Effector memory CD8-positive, alpha-beta T cell (primary cell): ENCODE results near the gene DVL1.

ENCODE experiments used
- ATAC-seq: fragments of 150-1000 bp; cut with Tn5 transposase; replicated peaks from 2 replicates; pipeline ENCODE4 v1.10.0; 2021; ENCODE audit warnings: mild to moderate bottlenecking, moderate library complexity
- DNase-seq, 3 experiments: peaks; one replicate each; pipeline ENCODE4 v3.0.0; 2021
- H3K27ac Mint-ChIP-seq, 2 donors: one replicate each; pipeline ENCODE4 v1.8.0; 2022; ENCODE audit warnings: mild to moderate bottlenecking in 2 of 2, mixed read lengths in 2 of 2, moderate library complexity in 2 of 2
- H3K27me3 Mint-ChIP-seq, 2 donors: one replicate each; pipeline ENCODE4 v1.8.0; 2022; ENCODE audit warnings: mixed read lengths in 2 of 2
- H3K36me3 Mint-ChIP-seq: one replicate; pipeline ENCODE4 v1.8.0; 2022; ENCODE audit warnings: mild to moderate bottlenecking, moderate library complexity, mixed read lengths; ENCODE audit not compliant: insufficient read depth
- H3K4me1 Mint-ChIP-seq, 2 donors: one replicate each; pipeline ENCODE4 v1.8.0; 2022; ENCODE audit warnings: low read depth in 2 of 2, mixed read lengths in 2 of 2
- H3K4me3 Mint-ChIP-seq, 2 donors: one replicate each; pipeline ENCODE4 v1.8.0; 2022; ENCODE audit warnings: mild to moderate bottlenecking in 2 of 2, mixed read lengths in 2 of 2, moderate library complexity in 2 of 2
- H3K9me3 Mint-ChIP-seq, 2 donors: one replicate each; pipeline ENCODE4 v1.8.0; 2022; ENCODE audit warnings: mixed read lengths in 2 of 2

Gene DVL1

GRCh38 chr1:1381294-1381693, 32.1 kb upstream of the DVL1 start:
- Mint-ChIP-seq H3K4me3 (no peak overlapping the region), H3K27me3 (no peaks in the 10 kb centered on the region), H3K9me3 (no peaks in the 10 kb centered on the region), H3K4me1 (no peaks in the 10 kb centered on the region), H3K36me3 (peaks cover 8% of the 10 kb centered on the region), H3K27ac (no peak overlapping the region)
- ATAC-seq (no peak), DNase-seq (no peak)

DNA sequence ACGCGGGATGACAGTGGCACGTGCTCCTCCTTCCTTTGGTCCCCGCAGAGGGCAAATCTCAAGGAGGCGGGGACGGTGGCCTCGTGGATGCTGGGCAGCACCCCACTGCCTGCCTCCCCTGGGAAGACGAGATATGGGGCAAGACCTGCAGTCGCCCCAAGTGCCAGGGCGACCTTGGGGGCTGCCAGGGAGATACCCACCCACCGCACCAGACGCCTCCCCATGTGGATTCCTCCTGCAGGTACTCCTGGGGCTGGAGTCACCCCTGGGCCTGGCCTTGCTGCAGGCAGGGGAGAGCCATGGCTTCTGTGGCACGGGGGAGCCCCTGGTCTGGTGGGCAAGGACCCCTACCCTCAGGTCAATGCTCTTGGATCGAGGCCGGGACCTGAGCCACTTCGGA, 31.6 kb upstream of the DVL1 start:
- Mint-ChIP-seq H3K4me1 (no peaks in the 10 kb centered on the region), H3K27ac (no peak overlapping the region), H3K27me3 (no peaks in the 10 kb centered on the region), H3K36me3 (peaks cover 4% of the 10 kb centered on the region), H3K9me3 (no peaks in the 10 kb centered on the region), H3K4me3 (no peak overlapping the region)
- no peak for DNase-seq
- no peak for ATAC-seq

- Mint-ChIP-seq H3K36me3 (peaks cover 13% of the 10 kb centered on the region), H3K4me1 (peaks cover 7 to 10% of the 10 kb centered on the region in 2 donors), H3K27me3 (no peaks in the 10 kb centered on the region)
Measured at GRCh38 chr1:1377540-1378205, 28.5 kb upstream of the DVL1 start.

GRCh38 chr1:1376551-1377226, 27.5 kb upstream of the DVL1 start:
- Mint-ChIP-seq H3K36me3 (peaks cover 20% of the 10 kb centered on the region), H3K27ac (peak overlapping the region; percentile 52 to 96), H3K4me3 (peak overlapping the region in 1 of 2 donors; percentile 87), H3K9me3 (no peaks in the 10 kb centered on the region), H3K27me3 (no peaks in the 10 kb centered on the region), H3K4me1 (peaks cover 9 to 13% of the 10 kb centered on the region in 2 donors)
- ATAC-seq (no peak), DNase-seq (no peak)

More at GRCh38 chr1:1377540-1378205, 28.5 kb upstream of the DVL1 start:
- Mint-ChIP-seq H3K9me3 (no peaks in the 10 kb centered on the region), H3K4me3 (no peak overlapping the region), H3K27ac (peak overlapping the region in 1 of 2 donors; percentile 52)
- ATAC-seq (no peak), DNase-seq (no peak)

DNA sequence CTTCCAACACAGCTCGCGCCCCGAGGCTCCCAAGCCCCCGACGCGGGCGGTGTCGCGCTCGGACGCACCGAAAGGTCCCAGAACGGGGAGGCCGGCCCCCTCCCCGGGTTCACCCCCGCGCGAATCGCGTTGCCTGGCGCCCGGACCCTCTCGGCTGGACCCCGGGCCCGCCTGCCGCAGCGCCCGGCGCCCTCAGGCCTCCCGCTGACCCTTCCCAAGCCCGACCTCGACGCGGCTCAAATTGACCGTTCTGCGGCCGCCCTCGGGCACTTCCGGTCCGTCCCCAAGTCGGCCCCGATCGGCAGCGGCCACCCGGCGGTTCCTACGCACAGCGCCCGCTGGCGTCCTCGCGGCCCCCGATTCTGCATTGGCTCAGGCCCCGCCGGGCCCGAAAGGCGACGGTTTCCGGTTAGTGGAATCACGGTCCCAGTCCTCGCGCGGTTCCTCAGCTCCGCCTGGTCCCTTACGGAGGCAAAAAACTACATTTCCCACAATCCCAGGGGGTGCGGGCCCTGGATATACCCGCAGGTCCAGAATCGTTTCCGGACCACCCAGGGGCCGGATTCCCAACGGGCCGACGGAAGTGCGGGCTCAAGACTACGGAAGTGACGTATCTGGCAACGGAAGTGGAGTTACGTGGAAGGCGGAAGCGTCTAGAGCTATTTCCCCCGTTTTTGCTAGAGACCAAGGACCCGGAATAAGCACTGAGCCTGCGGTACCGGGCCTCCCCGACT, 25.9 kb upstream of the DVL1 start, which contains the start of gene AURKAIP1:
Gene AURKAIP1, minus strand, starts transcription at position 279 of the 734 bp plus-strand sequence. CDS start 451 bp downstream, outside the sequence.
- peak within 1 kb of the TSS; percentile 95 to 96 for H3K27ac Mint-ChIP-seq
- no peaks in the 10 kb centered on the region for H3K27me3 Mint-ChIP-seq
- DNase-seq (peak; percentile 91 to 92 (median 92)), ATAC-seq (peak; percentile 70)
- no peaks in the 10 kb centered on the region for H3K9me3 Mint-ChIP-seq
- H3K36me3 Mint-ChIP-seq = peaks cover 27% of the 10 kb centered on the region
- H3K4me3 Mint-ChIP-seq = peak within 1 kb of the TSS; percentile 87 to 89
- H3K4me1 Mint-ChIP-seq = peaks cover 11 to 13% of the 10 kb centered on the region in 2 donors

- H3K36me3 Mint-ChIP-seq = peaks cover 29% of the 10 kb centered on the region
- no peaks in the 10 kb centered on the region for H3K9me3 Mint-ChIP-seq
- H3K4me1 Mint-ChIP-seq = peaks cover 11 to 13% of the 10 kb centered on the region in 2 donors
- H3K4me3 Mint-ChIP-seq = peak overlapping the region; percentile 87 to 89
- ATAC-seq = no peak
- H3K27ac Mint-ChIP-seq = peak overlapping the region; percentile 95 to 96
- no peaks in the 10 kb centered on the region for H3K27me3 Mint-ChIP-seq
- DNase-seq = no peak
Measured at GRCh38 chr1:1374589-1374928, 25.3 kb upstream of the DVL1 start.

GRCh38 chr1:1373815-1374588, 24.8 kb upstream of the DVL1 start:
- DNase-seq = no peak
- Mint-ChIP-seq H3K27ac (peak overlapping the region in 1 of 2 donors; percentile 96), H3K4me1 (peaks cover 11 to 13% of the 10 kb centered on the region in 2 donors), H3K36me3 (peaks cover 33% of the 10 kb centered on the region), H3K9me3 (no peaks in the 10 kb centered on the region), H3K4me3 (peak overlapping the region; percentile 87 to 89), H3K27me3 (no peaks in the 10 kb centered on the region)
- ATAC-seq = no peak

GRCh38 chr1:1373051-1373814, 24.0 kb upstream of the DVL1 start:
- Mint-ChIP-seq H3K36me3 (peaks cover 33% of the 10 kb centered on the region), H3K27ac (peak overlapping the region in 1 of 2 donors; percentile 66), H3K9me3 (no peaks in the 10 kb centered on the region), H3K27me3 (no peaks in the 10 kb centered on the region), H3K4me1 (peaks cover 11 to 13% of the 10 kb centered on the region in 2 donors), H3K4me3 (peak overlapping the region; percentile 31 to 87)
- DNase-seq (no peak), ATAC-seq (no peak)

- DNase-seq = peak; percentile 75 to 81 (median 75)
- Mint-ChIP-seq H3K27me3 (no peaks in the 10 kb centered on the region), H3K4me3 (peak overlapping the region; percentile 40 to 49), H3K27ac (peak overlapping the region; percentile 56 to 71), H3K9me3 (no peaks in the 10 kb centered on the region), H3K4me1 (peaks cover 11 to 13% of the 10 kb centered on the region in 2 donors), H3K36me3 (peaks cover 33% of the 10 kb centered on the region)
- peak; percentile 29 for ATAC-seq
Measured at GRCh38 chr1:1371746-1372711, 22.8 kb upstream of the DVL1 start.

DNA sequence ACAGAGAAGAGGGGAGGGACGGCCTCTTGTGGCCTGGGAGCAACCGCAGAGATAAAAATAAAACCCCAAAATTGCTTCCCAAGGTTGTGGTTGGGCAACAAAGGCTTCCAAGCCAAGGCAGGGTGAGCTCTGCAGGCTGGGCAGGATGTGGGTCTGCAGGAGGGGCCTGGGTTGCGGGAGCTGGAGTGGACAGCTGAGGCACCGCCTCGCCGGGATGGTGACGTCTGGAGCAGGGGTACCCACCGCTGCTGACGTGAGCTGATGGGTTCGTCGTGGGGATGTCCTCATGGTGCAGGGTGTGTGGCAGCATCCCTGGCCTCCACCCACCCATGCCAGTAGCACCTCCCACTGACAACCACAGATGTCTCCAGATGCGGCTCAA, 22.1 kb upstream of the DVL1 start:
- H3K27ac Mint-ChIP-seq = peak overlapping the region; percentile 62 to 71
- DNase-seq (peak; percentile 76 to 84 (median 81)), ATAC-seq (peak; percentile 73)
- H3K9me3 Mint-ChIP-seq = no peaks in the 10 kb centered on the region
- H3K27me3 Mint-ChIP-seq = no peaks in the 10 kb centered on the region
- H3K4me1 Mint-ChIP-seq = peaks cover 11 to 13% of the 10 kb centered on the region in 2 donors
- peak overlapping the region; percentile 40 to 49 for H3K4me3 Mint-ChIP-seq
- H3K36me3 Mint-ChIP-seq = peaks cover 33% of the 10 kb centered on the region

- Mint-ChIP-seq H3K27me3 (no peaks in the 10 kb centered on the region), H3K4me1 (peaks cover 11 to 13% of the 10 kb centered on the region in 2 donors), H3K9me3 (no peaks in the 10 kb centered on the region), H3K4me3 (peak overlapping the region; percentile 40 to 49), H3K27ac (peak overlapping the region; percentile 62 to 71), H3K36me3 (peaks cover 33% of the 10 kb centered on the region)
- DNase-seq (no peak), ATAC-seq (no peak)
Measured at GRCh38 chr1:1370771-1371300, 21.6 kb upstream of the DVL1 start.
